ENCODE data around the gene NCF4. TPM values are rescaled to one million over a fixed set of nuclear protein-coding genes. Genes with fewer than 3 reads are reported as not detected.

Gene NCF4
- total RNA-seq = not detected in 3 replicates

- no peak within 1 kb of the TSS for H3K27ac Mint-ChIP-seq
- peaks cover 42% of the 10 kb centered on the region for H3K27me3 Mint-ChIP-seq (ENCODE audit: low read depth)
- no peaks in the 10 kb centered on the region for H3K9me3 Mint-ChIP-seq
- no peaks in the 10 kb centered on the region for H3K36me3 Mint-ChIP-seq
- no peak for TF ChIP-seq CTCF (IDR thresholded peaks at IDR 0.05; ENCODE audit: unreplicated experiment)
- no peak for DNase-seq (ENCODE audit: low spot score in 2 of 2, unreplicated experiment in 2 of 2)
- H3K4me3 Mint-ChIP-seq = no peak within 1 kb of the TSS
- peaks cover 5% of the 10 kb centered on the region for H3K4me1 Mint-ChIP-seq
Measured at GRCh38 chr22:36860821-36861659, at the start of gene NCF4. TSS of gene NCF4 (plus strand) at chr22:36861006. CDS start at chr22:36861172, 166 bp downstream.

GRCh38 chr22:36811094-36811800 lies 49.6 kb upstream of the NCF4 start:
- Mint-ChIP-seq H3K36me3 (no peaks in the 10 kb centered on the region), H3K4me3 (no peak overlapping the region), H3K9me3 (no peaks in the 10 kb centered on the region), H3K27me3 (ENCODE audit: low read depth) (peaks cover 58% of the 10 kb centered on the region), H3K27ac (no peak overlapping the region), H3K4me1 (no peaks in the 10 kb centered on the region)
- no peak for DNase-seq (ENCODE audit: low spot score in 2 of 2, unreplicated experiment in 2 of 2)
- no peak for TF ChIP-seq CTCF (IDR thresholded peaks at IDR 0.05; ENCODE audit: unreplicated experiment)

GRCh38 chr22:36814801-36815200 lies 46.0 kb upstream of the NCF4 start:
- Mint-ChIP-seq H3K27me3 (ENCODE audit: low read depth) (peaks cover 89% of the 10 kb centered on the region), H3K4me1 (peaks cover 14% of the 10 kb centered on the region), H3K4me3 (no peak overlapping the region), H3K27ac (no peak overlapping the region), H3K9me3 (no peaks in the 10 kb centered on the region), H3K36me3 (no peaks in the 10 kb centered on the region)
- DNase-seq (ENCODE audit: low spot score in 2 of 2, unreplicated experiment in 2 of 2) = no peak
- no peak for TF ChIP-seq CTCF (IDR thresholded peaks at IDR 0.05; ENCODE audit: unreplicated experiment)

- peaks cover 14% of the 10 kb centered on the region for H3K4me1 Mint-ChIP-seq
- no peak overlapping the region for H3K4me3 Mint-ChIP-seq
- TF ChIP-seq CTCF (IDR thresholded peaks at IDR 0.05; ENCODE audit: unreplicated experiment) = no peak
- H3K36me3 Mint-ChIP-seq = no peaks in the 10 kb centered on the region
- H3K9me3 Mint-ChIP-seq = no peaks in the 10 kb centered on the region
- peaks cover 95% of the 10 kb centered on the region for H3K27me3 Mint-ChIP-seq (ENCODE audit: low read depth)
- DNase-seq (ENCODE audit: low spot score in 2 of 2, unreplicated experiment in 2 of 2) = no peak
- no peak overlapping the region for H3K27ac Mint-ChIP-seq
Measured at GRCh38 chr22:36815558-36816338, 45.1 kb upstream of the NCF4 start.

GRCh38 chr22:36816339-36816635 lies 44.5 kb upstream of the NCF4 start:
- no peak for TF ChIP-seq CTCF (IDR thresholded peaks at IDR 0.05; ENCODE audit: unreplicated experiment)
- H3K36me3 Mint-ChIP-seq = no peaks in the 10 kb centered on the region
- H3K4me1 Mint-ChIP-seq = peaks cover 14% of the 10 kb centered on the region
- H3K27me3 Mint-ChIP-seq (ENCODE audit: low read depth) = peaks cover 98% of the 10 kb centered on the region
- no peak overlapping the region for H3K27ac Mint-ChIP-seq
- DNase-seq (ENCODE audit: low spot score in 2 of 2, unreplicated experiment in 2 of 2) = no peak
- H3K4me3 Mint-ChIP-seq = peak overlapping the region; percentile 46
- H3K9me3 Mint-ChIP-seq = no peaks in the 10 kb centered on the region
